ENCODE measurements around the gene NFIA. TPM values are rescaled to one million over a fixed set of nuclear protein-coding genes. Genes with fewer than 3 reads are reported as not detected.
"Not testable (repeated sequence)": the region's sequence is repeated elsewhere in the genome, so short reads cannot be mapped to it uniquely, and the experiment has no call there.

The NFIA gene
- total RNA-seq, 1 experiment from 2014 or later, result not detected

DNA sequence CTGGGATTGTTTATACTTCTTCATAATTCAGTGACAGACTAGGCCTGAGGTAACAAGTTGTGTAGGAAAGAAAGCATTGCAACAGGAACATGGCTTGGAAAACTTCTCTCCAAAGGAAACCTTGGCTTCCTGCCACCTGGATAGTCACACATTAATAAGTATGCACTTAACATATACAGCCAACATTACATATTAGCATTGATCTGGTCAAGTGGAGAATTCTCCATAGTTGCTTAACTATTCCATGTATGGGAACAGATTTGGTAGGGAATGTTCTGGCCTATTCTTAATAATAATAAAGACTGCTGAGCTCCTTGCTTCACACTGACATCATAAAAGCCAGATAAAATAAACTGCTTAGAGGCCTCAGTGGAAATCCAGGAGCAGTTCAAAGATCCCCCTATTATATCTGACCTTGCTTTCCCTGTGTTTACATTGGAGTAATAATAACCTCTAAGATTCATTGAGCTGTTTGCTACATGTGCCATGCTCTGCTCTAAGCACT is 27.2 kb upstream of the NFIA start:
- peaks cover 13% of the 10 kb centered on the region for H3K27me3 ChIP-seq
- no peaks in the 10 kb centered on the region for H3K36me3 ChIP-seq
- no peaks in the 10 kb centered on the region for H3K9me3 ChIP-seq
- DNase-seq, result no peak
- H3K4me3 ChIP-seq, result no peak overlapping the region

DNA sequence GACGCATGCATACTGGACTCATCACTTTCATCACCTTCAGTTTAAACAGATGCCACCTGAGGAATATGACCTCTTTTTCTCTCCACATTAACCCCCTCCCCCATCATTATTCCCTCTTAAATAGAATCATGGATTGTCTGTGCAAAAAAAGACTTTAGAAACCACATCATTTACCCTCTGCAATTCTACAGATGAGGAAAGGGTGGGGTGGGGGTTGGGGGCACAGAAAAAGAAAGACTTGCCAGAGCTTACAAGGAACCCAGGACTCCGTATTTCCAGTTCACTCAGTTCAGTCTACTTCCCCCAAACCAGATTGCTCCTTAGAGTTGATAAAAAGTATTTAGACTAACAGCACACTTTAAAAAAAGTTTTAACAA is 26.2 kb upstream of the NFIA start:
- Histone ChIP-seq H3K4me3 (no peak overlapping the region), H3K9me3 (no peaks in the 10 kb centered on the region)
- no peak for DNase-seq

DNA sequence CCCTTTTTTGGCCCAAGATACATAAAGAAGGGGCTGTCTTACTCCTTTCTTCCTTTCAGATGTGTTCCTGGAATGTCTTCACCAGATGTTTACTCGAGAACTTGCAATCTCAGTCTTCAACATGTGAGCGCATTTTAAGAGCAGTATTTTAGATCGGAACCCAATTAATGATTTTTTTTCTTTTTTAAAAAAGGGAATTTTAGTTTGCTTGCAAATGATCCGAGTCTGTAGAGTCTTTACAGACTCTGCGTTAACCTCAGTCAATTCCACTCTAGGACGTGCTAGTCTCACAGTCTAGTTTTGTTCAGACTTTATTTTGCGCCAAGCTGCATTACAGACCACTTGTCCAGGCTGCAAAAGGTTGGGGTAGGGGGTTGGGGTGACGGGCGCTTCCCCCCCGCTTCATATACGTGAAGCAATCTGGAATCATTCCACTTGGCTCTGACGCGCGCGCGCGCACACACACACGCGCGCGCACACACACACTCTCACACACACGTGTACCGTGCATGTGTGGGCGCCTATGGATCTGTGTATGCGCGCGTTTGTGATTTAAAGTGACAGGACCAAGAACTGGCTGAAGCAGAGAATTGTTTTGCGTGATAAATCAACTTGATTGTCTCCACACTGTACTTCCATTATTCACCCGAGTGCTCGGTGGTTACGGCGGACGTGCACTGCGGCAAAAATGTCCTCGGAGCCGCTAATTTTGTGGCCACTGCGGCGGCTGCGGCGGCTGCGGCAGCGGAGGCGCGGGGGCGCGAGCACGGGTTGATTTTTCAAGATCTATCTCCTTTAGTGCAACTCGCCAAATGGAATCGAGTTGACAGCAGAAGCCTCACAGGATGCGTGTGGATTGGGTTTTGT is 25.6 kb upstream of the NFIA start:
- peaks cover 3% of the 10 kb centered on the region; the same call in 1 of the 2 replicates for H3K27me3 ChIP-seq
- peak overlapping the region; percentile 49 for H3K4me3 ChIP-seq
- no peaks in the 10 kb centered on the region for H3K9me3 ChIP-seq
- no peaks in the 10 kb centered on the region for H3K36me3 ChIP-seq
- DNase-seq, result peak; percentile 17

More for the DNA sequence above, 26.2 kb upstream of the NFIA start:
- peaks cover 9% of the 10 kb centered on the region for H3K27me3 ChIP-seq
- no peaks in the 10 kb centered on the region for H3K36me3 ChIP-seq

DNA sequence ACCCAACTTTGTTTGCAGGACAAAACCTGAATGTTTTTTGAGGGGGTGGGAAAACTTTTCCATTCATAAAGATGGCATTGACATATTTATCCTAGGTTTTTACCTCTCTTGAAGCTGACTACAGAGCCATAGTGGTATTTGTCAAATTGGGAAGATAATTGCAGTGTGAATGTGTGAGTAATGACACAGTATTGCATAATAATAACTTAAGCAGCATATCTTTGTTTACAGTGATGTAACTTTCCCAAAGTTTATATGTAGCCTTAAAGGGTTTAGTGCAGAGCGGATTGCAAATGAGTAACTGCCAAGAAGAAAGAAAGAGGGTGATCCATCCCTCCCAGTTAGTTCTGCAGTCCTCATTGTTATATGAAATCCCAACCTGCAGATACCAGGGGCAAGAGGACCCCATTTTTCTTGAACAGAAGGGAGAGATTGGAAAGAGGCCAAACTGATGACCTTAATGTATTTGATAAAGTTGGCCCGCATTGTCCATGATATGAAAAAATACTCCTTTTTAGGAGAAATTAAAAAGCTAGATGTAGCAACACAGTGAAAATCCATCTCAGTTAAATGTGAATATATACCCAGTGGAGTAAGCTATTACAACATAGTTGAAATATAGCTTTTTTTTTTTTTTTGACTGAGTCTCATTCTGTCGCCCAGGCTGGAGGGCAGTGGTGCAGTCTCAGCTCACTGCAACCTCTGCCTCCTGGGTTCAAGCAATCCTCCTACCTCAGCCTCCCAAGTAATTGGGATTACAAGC is 23.7 kb upstream of the NFIA start:
- H3K9me3 ChIP-seq, result no peaks in the 10 kb centered on the region
- no peak overlapping the region for H3K4me3 ChIP-seq
- H3K27me3 ChIP-seq, result no peaks in the 10 kb centered on the region
- H3K36me3 ChIP-seq, result no peaks in the 10 kb centered on the region
- no peak for DNase-seq

DNA sequence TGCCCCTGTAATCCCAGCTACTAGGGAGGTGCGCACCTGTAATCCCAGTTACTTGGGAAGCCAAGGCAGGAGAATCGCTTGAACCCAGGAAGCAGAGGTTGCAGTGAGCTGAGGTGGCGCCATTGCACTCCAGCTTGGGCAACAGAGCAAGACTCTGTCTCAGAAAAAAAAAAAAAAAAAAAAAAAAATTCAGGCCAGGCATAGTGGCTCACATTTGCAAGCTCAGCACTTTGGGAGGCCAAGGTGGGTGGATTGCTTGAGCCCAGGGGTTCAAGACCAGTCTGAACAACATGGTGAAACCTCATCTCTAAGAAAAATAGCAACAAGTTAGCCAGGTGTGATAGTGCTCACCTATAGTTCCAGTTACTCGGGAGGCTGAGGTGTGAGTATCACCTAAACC is 20.8 kb upstream of the NFIA start:
- DNase-seq, H3K9me3 ChIP-seq, H3K36me3 ChIP-seq, H3K27me3 ChIP-seq, H3K4me3 ChIP-seq: not testable (repeated sequence)

DNA sequence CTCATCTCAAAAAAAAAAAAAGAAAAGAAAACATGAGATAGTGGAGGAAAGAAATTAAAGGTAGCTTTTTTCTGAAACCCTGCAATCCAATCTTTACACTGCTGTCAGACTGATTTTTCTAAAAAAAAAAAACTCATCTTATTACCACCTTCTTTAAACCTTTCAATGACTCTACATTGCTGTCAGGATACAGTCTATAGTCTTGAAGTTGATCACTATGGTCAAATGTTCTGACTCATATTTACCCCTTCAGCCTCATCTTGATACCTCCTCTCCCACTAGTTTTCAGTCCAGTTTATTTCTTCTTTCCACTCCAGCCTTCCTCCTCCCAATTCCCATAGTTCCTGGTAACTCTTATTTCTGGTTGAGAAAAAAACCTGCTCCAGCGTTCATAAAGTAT is 17.7 kb upstream of the NFIA start:
- DNase-seq, result no peak
- Histone ChIP-seq H3K4me3 (no peak overlapping the region), H3K27me3 (no peaks in the 10 kb centered on the region), H3K36me3 (no peaks in the 10 kb centered on the region), H3K9me3 (no peaks in the 10 kb centered on the region)

DNA sequence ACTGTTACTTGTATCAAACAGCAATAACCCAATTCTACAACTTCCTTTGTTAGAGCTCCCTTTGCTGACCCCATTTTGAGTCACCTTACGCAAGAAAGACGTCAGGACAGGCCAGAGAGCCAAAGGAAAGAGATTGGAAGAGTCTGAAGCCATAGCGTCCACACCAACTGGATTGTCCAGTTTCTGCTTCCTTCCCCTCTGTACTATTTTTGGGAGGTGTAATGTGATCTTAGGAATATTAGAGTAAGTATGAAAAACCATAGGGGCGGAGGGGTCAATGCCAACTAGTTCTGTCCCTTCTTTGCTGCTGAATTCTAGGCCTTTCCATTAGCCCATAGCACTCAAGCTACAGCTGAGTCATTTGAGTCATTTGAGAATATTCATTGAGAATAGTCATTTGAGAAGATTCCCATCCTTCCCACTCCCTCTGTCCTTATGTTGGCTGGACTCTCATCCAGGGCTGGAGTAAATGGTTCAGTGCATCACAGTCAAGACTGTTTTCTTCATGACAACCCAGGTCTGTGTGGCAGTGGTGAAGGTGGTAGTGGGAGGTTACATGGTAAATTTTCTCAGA is 14.8 kb upstream of the NFIA start:
- no peak overlapping the region for H3K4me3 ChIP-seq
- no peak for DNase-seq

DNA sequence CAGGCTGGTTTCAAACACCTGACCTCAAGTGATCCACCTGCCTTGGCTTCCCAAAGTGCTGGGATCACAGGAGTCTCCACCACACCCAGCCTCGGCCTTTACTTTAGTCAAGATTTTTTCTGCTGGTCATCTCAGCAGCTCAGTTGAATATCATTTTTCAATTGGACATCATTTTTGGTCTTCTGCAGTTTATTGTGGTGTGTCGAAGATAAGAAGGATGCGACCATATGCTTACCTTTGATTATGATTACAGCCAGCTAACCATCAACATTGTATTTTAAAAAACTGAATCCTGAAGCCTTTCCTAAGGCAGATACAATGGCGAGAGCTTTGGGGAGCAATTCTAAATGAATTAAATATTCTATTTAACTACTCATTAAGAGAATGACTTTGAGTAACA is 12.3 kb upstream of the NFIA start:
- no peak for DNase-seq
- H3K4me3 ChIP-seq, result no peak overlapping the region
- no peaks in the 10 kb centered on the region for H3K27me3 ChIP-seq
- H3K9me3 ChIP-seq, result no peaks in the 10 kb centered on the region
- no peaks in the 10 kb centered on the region for H3K36me3 ChIP-seq

More for the DNA sequence above, 14.8 kb upstream of the NFIA start:
- Histone ChIP-seq H3K36me3 (no peaks in the 10 kb centered on the region), H3K9me3 (no peaks in the 10 kb centered on the region), H3K27me3 (no peaks in the 10 kb centered on the region)

DNA sequence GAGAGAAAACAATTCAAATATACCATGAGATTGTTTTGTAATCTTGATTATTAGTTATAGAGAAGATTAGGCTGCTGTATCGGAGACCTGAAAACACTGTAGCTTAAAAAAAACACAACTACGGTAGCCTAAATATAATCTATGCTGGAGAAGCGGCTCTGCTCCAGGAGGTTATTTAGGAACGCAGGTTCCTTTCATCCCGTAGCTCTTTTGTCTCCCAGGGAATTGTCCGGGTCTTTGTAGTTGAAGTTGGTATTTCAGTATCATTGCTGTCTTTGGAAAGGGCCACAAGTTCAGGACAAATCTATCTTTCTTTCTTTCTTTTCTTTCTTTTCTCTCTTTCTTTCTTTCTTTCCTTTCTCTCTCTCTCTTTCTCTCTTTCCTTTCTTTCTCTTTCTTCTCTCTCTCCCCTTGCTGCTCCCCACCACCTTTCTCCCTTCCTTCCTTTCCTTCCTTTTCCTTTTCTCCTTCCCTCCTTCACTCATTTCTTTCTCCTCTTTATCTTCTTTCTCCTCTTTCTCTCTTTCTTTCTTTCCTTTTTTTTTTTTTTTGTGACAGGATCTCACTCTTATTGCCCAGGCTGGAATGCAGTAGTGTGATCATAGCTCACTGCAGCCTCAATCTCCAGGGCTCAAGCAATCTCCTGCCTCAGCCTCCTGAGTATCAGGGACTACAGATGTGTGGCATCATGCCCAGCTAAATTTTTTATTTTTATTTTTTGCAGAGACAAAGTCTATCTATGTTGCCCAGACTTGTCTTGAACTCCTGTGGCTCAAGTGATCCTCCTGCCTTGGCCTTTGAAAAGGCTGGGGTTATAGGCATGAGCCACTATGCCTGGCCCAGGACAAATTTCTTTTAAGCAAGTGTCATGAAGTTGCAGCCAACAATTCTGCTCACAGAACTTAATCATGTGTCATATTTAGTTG is 10.9 kb upstream of the NFIA start:
- no peaks in the 10 kb centered on the region for H3K9me3 ChIP-seq
- DNase-seq, result no peak
- no peaks in the 10 kb centered on the region for H3K27me3 ChIP-seq
- no peak overlapping the region for H3K4me3 ChIP-seq
- H3K36me3 ChIP-seq, result no peaks in the 10 kb centered on the region

DNA sequence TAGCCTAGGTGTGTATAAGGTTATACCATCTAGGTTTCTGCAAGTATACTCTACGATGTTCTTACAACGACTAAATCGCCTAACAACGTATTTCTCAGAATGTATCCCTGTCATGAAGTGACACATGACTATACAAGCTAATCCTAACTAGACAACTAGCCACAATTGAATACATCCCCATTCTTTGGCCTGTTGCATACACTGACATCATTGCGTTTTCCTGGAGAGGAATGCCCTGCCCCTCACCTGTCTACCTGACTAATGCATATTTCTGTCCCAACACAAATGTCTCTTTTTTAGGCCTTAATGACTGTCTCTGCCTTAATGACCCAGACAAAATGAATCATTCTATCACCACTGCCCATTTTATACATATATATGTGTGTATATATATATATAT is 8.5 kb upstream of the NFIA start:
- Histone ChIP-seq H3K9me3 (no peaks in the 10 kb centered on the region), H3K27me3 (no peaks in the 10 kb centered on the region), H3K4me3 (no peak overlapping the region), H3K36me3 (no peaks in the 10 kb centered on the region)
- DNase-seq, result no peak

DNA sequence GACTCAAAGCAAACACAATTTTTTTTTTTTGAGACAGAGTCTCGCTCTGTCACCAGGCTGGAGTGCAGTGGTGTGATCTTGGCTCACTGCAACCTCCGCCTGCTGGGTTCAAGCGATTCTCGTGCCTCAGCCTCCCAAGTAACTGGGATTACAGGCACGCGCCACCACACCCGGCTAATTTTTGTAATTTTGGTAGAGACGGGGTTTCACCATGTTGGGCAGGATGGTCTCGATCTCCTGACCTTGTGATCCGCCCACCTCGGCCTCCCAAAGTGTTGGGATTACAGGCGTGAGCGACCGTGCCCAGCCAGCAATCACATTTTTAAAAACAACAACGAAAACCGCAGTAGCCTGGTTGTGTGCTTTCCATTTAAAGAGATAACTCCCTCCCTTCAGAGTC is 6.5 kb upstream of the NFIA start:
- H3K9me3 ChIP-seq, H3K36me3 ChIP-seq: not testable (repeated sequence)

DNA sequence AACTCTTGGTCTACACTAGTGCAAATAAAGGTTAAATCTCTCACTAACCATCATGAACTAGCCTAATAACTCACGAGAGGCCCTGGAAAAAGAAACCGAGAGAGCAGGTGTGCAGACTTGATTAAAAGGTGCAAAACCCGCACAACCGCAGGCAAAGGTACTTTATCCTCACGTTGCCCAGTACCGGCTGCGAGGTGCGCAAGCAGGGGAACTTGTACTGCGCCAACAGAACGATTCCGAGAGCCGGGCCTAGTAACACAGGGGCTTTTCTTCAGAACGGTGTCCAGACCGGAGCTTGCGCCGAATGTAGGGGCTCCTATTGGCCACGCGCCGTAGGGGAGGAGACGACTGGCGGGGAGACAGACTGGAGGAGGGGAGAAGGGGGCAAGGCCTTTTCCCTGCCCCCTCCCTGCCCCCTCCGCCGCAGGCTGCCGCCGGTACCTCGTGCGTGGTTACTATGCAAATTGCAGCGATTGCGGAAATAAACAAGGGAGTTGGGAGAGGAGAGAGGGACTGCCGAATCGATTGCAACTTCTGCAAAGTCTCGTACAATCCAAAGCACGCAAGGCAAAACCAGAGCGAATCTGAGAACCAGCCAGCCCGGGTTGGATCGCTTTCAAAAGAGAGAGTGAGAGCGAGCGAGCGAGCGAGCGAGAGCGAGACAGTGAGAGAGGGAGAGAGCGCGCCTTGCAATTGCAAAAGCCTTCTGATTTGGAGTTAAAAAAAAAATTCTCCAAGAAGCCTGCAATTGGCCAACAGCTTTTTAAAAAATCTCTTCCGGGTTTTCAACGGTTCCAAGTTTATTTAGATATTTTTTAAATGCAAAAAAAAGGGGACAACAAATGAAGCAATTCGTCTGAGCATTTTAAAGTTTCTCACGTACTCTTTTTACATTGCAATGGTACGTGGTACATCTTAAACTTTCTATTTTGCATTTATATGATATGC is 5.4 kb upstream of the NFIA start:
- Histone ChIP-seq H3K9me3 (no peaks in the 10 kb centered on the region), H3K27me3 (peaks cover 14% of the 10 kb centered on the region), H3K36me3 (no peaks in the 10 kb centered on the region), H3K4me3 (peak overlapping the region; percentile 54)
- DNase-seq, result peak; percentile 45

More for the DNA sequence above, 6.5 kb upstream of the NFIA start:
- DNase-seq, H3K27me3 ChIP-seq, H3K4me3 ChIP-seq: not testable (repeated sequence)

DNA sequence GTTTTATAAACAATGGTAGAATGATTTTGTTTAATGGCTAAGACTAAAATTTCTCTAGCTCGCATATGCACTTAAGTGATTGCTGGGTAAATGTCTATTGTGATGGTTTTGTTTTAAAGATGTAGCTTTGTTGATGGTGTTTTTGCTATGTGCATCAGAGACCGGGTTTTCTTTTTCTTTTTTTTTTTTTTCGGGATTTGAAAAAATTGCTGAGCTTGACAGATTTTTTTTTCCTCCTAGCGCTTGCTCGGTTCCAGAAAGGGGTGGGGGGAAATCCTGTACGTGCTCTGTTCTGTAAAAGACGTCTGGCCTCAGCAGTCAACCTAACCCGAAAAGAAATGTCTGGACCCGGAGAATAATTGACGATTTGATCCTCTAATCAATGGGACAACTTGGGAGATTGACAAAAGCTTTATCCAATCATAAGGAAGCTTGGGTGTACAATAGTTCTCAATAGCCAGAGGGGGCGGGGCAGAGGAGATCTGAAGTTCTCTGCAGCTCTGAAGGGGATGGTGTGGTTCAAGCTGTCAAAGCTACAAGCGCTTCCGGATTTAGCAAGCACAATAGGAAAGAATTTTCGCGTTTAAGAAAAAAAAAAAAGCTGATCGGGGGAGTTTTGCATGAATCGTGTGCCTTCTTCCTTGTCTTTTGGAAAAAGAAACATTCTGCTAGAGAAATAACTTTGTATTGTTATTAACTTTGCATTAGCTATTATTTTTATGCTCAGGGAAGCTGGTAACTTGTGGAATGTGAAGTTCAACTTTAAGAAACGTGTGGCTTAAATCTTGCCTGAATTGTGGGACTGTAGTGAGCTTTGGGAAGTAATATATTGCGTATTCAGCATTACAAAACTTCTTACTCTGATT is 4.5 kb upstream of the NFIA start:
- DNase-seq, result peak; percentile 93
- Histone ChIP-seq H3K27me3 (peaks cover 14% of the 10 kb centered on the region), H3K4me3 (peak overlapping the region; percentile 54), H3K36me3 (no peaks in the 10 kb centered on the region), H3K9me3 (no peaks in the 10 kb centered on the region)

DNA sequence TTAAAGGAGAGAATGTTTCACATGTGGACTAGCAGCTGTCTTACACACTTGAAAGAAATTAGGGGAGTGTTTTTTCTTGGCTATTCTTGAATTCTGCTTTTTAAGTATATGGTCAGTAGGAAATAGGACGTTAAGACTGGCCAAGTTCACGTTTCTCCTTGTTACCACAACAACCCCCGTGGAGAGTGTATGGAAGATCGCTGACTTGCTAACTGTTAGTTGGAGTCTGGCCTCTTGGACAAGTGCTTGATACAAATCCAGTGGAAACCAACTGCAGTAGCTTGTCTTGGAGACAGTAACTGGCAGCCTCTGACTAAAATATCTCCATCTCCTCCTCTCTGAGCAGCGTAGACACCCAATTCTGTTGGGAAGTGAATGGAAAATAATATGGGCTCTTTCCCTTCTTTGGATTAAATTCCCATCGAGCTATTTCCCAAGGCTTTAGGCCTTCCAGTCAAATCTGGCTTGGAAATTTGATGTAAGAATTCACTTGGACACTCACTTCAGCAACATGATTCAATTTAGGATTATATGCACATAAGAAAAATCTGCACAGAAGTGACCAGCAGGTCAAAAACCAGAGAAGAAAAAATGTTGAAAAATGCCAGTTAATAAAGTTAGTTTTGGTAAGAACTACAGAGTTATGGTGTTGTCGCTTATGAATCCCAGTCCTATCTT is 3.6 kb upstream of the NFIA start:
- H3K36me3 ChIP-seq, result no peaks in the 10 kb centered on the region
- no peaks in the 10 kb centered on the region for H3K9me3 ChIP-seq
- H3K4me3 ChIP-seq, result no peak overlapping the region
- H3K27me3 ChIP-seq, result peaks cover 14% of the 10 kb centered on the region
- no peak for DNase-seq
